IPS DF 19.7 (cell line): ENCODE data around the gene FXYD1.

Source experiments
- DNase-seq: peaks from one replicate; pipeline ENCODE4 v3.0.0-alpha.2; 2013; ENCODE audit warnings: low read depth, low spot score

Gene FXYD1

DNA sequence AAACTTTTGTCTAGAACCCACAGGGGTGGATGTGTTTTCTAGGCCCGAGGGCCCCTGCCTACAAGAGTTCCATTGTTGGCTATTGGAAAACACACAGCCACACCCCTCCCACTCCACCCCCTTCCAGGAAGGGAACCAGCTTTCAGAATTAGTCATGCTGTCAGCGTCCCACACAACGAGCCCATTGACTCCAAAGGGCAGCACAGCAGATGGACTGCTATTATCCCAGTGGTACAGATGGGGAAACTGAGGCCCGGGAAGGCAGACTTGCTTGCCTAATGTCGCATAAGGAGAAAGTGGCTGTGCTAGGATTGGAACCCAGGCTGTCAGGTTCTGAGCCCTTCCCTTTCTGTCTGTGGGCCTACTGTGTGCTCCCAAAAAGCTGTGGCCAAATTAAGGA lies 31.1 kb upstream of the FXYD1 start:
- no peak for DNase-seq

DNA sequence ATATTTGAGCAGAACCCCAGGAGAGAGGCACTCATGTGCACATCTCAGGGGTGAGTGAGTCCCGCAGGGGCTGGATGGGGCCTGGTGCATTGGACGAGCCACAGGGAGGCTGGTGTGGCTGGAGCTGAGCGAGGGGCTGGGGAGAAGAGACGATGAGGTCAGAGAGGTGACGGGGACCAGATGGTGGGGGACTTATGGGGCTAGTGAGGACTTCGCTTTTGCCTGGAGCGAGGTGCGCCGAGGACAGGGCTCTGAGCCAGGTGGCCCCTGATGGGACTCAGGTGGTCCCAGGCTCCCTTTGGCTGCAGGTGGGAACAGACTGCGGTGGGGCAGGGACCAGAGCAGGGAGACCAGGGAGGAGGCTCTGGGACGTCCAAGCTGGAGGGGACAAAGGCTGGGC lies 29.9 kb upstream of the FXYD1 start:
- DNase-seq = no peak

DNA sequence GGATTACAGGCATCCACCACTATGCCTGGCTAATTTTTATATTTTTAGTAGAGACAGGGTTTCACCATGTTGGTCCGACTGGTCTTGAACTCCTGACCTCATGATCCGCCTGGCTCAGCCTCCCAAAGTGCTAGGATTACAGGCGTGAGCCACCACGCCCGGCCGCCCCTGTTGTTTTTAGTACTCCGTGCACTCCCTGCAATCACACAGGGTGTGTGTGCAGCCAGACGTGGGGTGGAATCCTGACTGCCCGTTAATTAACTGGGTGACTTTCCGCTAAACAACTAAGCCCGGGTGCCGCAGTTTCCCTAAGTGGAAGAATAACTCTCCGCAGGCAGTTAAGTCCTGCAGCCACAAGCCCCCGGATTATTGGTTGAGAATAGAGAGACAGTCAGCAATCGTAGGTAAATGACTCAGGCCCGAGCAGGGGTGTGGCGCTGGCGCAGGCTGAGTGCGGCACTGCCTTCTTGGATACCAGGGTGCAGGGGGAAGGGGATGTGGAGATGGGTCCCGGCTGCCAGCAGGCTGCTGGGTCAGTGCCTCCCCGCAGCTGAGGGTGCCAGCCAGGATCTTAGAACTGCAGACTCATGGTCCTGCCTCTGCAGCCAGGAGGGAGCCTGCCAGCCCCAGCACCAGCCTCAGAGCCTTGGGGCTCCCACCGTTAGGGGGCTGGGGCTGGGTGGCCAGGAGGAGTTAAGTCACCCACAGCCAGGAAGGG lies 29.1 kb upstream of the FXYD1 start:
- no peak for DNase-seq

DNA sequence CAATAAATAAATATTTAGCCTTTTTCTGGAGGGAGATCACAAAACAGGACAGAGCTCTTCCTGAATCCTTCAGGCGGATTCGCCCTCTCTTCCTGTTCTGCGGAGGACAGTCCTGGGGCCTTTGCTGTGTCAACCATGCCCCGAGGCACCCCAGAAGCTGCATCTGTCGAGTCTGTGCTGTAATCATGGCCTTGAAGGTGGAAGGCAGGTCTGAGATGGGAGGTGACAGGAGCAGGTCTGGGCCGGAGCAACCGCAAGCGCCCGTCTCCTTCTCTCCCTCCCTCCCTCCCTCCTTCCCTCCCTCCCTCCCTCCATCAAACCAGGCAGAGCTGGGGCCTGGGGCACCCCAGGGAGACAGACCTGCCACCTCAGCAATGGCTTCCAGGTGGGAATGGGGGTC lies 27.6 kb upstream of the FXYD1 start:
- no peak for DNase-seq

DNA sequence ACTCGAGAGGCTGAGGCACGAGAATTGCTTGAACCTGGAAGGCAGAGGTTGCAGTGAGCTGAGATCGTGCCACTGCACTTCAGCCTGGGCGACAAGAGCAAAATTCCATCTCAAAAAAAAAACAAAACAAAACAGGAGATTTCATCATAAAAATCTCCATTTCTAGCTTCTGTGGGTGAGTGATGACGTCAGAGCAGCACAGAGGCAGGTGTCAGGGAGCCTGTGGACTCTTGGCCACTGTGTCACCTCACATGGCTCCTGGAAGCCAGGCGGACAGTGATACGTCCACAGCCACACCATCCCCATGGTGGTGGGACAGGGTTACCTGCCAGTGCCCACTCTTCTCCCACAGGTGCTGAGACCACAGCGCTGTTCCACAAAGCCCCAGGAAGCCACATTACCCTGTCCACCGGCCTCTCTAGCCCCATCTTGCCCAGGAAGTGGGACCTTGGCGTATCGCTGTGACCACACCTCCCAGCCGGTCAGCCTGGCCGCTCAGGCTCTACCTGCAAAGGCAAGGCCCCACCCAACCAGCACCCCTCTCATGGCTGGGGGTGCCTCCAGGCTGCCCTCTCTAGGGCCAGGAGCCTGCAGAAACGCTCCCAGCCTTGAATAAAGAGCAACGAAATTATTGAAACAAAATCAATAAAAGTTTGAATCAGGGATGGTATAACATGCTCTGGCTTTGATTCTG lies 25.5 kb upstream of the FXYD1 start:
- DNase-seq = no peak

DNA sequence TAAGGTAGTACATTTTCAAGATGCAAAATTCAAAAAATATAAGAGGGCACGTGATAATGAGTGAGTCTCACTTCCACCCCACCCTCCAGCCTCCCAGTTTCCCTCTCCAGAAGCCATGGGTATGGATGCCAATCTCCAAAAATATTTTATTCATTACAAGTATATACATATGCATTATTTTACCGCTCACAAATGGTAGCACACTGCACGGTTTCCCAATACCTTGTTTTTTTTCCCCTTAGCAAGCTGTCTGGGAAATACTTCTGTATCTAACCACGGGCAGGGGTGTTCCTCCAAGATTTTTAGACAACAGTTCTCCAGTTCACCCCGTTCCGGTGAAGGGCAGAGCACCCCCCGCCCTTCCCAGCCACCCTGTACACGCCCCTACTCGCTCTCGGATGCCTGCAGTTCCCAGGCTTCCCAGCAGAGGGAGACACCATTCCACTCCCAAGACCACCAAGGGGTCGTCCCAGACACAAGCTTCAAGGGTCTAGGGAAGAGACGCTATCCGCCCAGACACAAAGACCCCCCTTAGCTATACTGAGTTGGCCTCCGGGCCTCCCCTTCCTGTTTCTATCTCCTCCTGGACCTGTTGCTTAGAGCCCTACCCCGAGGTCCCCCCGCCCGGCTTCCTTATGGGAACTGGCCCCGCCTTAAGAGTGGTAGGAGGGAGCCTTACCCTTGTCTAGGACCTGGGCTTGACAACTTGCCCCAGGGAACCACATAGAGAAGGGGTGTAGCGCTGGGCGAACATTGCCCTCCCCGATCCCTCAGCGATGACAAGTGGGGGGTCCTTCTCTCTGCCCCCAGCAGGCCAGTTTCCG lies 24.1 kb upstream of the FXYD1 start:
- DNase-seq = peak; percentile 63

DNA sequence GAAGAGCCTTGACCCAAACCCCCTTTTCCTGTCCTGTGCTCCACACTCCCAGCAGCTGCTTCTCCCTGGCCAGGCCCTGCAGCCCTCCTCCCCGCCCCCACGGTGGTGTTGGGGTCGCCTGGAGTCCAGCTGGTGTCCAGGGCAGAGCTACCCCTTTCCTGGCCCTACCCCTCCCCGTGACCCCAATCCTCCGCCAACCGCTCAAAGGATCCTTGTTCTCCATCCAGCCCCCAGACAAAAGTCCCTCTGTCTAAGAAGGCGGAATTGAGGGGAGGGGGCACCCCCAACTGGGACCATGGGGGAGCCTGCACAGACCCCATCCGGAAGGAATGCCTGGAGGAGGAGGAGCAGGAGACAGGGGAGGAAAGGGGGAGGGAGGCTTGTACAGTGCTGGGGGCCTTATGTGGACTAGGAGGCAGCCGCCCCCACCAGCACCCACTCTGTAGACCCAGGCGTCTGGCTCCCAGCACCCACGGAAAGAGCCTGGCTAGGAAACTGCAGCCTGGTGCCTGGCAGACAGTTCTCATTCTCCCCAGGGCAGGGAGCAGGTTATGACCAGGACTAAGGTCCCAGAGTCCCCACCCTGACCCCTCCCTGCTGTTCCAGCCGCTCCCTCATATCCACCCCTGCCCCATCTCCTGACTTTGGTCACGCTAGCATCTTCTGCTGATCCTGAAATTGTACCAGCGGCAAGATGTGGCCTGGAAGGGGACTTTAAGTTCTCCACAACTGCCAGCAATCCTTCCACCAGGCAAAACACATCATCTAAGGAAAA lies 23.3 kb upstream of the FXYD1 start, which contains the start of gene FXYD3:
FXYD3 (plus strand) TSS at position 647 of the 775 bp plus-strand sequence. CDS start 3,554 bp downstream, outside the sequence.
- no peak for DNase-seq

DNA sequence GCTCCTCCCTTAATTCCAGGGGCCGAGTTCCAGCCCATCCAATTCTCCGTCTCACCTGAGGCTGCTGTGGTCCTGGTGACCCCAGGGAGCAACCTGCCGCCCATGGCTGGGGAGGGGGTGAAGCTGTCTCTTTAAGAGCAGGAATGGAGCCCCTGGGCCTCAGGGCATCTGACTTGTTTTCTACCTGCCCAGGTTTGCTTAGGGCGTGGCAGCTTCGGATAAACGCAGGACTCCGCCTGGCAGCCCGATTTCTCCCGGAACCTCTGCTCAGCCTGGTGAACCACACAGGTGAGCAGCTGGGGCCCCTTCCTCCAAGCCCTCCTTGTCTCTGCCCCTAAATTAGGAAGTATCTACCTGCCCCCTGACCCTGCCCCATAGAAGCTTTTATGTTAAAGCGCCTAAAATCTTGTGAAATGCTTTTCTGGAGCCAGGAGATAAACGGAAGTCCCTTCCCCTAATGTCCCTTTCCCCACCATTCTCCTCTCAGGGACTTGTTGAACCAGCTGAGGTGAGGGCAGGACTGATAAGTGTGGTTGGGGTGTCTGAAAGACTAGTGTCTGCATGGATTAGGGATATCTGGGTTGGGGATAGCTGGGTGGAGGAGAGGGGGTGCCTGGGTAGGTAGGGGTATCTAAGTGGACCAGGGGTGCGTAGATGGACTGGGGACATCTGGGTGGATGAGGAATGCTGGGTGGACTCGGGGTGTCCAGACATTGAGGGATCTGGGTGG lies 22.4 kb upstream of the FXYD1 start:
- DNase-seq = no peak

DNA sequence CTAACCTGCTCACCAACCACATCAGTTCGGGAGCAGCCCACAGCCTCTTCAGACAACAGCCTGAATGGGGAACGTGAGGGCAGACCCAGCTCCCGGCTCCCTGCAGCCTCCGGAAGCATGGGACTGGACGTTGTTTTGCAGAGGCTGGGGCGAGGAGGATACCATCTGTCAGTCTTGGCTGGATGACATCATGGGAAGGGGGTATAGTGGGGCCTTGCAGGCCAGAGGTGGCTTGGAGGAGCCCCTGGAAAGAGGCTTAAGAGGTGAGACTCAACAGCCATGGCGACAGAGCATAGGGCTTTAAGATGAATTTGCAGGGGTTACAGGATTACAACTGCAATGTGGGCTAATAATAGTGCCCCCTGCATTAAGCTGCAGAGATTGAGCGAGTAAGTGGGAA lies 21.5 kb upstream of the FXYD1 start:
- DNase-seq = no peak

DNA sequence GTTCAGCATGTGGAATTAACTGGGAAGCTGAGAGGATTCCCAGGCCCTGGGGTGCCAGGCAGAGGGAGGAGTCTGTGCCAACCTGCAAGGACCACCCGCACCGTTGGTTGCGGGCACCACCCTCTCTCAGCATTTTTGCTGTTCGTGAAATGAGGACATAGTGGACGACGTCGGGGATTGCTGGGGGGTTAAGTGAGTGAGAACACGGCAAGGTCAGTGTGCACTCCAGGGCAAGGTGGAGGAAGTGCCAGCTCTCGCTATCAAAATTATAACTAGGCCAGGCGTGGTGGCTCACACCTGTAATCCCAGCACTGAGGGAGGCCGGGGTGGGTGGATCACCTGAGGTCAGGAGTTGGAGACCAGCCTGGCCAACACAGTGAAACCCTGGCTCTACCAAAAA lies 20.8 kb upstream of the FXYD1 start:
- no peak for DNase-seq

DNA sequence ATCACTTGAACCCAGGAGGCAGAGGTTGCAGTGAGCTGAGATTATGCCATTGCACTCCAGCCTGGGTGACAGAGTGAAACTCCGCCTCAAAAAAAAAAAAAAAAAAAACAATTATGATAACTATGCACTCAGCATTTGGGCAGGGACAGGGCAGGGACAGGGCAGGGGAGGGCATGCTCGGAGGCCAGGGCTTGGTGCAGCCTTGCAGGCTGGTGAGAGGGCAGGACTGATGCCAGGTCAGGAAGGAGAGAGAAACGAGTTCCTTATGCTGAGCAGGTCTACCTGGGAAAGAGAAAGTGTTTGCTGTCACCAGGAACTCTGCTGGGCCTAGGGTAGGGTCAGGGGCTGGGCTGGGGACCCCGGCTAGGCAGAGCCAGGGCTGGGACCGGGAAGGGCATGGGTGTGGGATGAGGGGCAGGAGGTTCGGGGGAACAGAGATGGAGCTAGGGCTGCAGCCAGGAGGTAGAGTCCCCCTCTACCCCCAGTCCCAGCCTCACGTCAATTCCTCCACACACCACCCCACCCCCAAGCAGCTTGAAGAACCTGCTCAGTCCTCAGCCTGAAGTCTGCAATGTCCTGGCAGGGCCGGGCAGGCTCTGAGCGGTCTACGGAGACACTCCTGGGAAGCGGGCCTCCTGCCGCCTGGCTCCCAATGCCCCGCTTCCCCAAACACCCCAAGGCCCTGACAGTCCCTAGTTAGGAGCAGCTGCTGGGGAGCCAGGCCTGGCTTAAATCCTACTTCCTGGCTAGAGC lies 20.2 kb upstream of the FXYD1 start:
- no peak for DNase-seq

DNA sequence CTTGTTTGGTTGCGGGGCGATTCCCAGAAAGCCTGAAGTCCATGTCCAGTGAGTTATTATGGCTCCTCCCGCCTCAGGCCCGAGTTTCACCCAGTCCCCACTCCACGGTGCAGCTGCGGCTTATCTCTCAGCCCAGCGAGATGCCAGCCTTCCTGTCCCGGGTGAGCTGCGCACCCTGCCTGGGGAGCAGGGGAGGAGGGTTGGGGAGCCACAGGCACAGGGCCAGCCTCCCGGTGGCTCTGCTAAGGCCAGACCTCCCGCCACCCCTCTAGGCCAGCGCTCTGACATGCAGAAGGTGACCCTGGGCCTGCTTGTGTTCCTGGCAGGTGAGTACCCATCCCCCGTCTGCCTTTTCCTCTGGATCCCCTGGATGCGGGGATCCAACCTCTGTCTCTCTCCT lies 19.5 kb upstream of the FXYD1 start:
- no peak for DNase-seq

DNA sequence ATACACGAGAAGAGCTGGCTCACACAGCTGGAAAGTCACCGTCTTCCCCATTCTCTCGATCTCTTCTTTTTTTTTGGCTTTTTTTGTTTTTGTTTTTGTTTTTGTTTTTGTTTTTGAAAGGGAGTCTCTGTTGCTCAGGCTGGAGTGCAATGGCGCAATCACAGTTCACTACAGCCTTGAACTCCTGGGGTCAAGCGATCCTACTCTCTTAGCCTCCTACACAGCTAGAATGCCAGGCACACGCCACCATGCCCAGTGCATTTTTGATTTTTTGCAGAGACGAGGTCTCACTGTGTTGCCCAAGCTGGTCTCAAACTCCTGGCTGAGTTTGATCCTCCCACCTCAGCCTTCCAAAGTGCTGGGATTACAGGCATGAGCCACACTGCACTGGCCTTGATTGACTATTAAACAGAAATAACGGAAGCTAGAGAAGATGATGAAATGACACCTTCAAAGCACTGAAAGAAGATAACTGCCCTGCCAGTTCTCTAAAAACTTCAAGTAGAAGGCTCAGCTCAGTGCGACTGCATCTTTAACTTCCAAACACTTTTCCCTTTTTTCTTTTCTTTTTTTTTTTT lies 19.0 kb upstream of the FXYD1 start:
- no peak for DNase-seq

DNA sequence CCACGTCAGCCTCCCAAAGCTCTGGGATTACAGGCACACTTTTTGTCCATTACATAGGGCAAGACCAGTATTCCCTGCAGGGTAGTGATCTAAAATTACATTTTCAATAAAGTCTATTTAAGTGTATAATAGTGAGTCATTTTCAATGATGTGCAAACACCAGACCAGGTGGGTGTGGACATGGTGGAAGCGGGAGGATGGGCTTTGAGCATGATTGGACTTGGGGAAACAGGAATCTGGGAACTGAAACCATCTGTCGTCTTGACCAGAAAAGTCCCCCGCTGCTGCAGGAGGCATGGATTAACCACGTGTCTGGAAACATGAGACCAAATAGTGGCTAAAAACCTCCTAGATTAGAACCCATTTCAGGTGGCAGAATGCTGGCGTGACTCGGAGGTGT lies 18.1 kb upstream of the FXYD1 start:
- no peak for DNase-seq

DNA sequence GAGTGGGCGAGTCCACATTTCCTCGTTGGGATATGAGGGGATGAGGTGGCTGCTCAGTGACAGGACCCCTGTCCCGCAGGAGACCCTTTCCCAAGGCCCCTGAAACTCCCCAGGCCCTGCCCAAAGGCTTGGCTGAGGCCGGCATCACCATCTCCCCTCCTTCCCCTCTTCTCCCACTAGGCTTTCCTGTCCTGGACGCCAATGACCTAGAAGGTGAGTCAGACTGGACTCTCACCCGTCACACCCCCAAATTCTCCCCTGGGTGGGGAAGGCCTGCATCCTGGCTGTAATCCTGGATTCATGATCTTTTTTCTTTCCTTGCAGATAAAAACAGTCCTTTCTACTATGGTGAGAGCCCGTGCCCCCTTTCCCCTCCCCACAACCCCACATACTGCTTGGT lies 17.7 kb upstream of the FXYD1 start:
- no peak for DNase-seq

DNA sequence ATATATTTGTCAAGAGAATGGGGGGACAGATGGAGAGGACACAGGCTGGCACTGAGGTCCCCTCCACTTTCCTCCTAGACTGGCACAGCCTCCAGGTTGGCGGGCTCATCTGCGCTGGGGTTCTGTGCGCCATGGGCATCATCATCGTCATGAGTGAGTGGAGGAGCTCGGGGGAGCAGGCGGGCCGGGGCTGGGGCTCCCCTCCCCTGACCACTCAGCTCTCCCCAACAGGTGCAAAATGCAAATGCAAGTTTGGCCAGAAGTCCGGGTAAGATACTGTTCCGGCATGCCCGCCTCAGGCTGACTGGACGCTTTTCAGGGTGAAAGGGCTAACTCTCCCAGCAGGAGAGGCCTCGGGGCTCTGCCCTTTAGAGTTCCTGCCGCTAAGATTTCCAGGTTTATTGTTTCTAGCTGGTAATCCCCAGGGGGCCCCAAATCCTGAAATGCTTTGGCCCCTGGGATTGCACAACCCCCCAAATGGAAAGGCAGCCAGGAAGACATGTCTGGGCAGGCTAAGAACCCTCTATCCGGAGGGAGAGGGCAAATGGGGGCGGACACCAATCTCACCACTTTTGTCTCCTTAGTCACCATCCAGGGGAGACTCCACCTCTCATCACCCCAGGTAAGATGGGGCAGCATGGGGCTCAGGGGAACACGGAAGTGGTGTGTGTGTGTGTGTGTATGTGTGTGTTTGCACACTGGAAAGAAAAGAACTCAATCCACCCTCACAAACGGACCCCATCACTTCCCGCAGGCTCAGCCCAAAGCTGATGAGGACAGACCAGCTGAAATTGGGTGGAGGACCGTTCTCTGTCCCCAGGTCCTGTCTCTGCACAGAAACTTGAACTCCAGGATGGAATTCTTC lies 15.7 kb upstream of the FXYD1 start:
- DNase-seq = no peak

DNA sequence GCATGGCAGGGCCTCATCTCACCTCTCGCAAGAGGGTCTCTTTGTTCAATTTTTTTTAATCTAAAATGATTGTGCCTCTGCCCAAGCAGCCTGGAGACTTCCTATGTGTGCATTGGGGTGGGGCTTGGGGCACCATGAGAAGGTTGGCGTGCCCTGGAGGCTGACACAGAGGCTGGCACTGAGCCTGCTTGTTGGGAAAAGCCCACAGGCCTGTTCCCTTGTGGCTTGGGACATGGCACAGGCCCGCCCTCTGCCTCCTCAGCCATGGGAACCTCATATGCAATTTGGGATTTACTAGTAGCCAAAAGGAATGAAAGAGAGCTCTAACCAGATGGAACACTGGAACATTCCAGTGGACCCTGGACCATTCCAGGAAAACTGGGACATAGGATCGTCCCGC lies 15.1 kb upstream of the FXYD1 start:
- DNase-seq = no peak

DNA sequence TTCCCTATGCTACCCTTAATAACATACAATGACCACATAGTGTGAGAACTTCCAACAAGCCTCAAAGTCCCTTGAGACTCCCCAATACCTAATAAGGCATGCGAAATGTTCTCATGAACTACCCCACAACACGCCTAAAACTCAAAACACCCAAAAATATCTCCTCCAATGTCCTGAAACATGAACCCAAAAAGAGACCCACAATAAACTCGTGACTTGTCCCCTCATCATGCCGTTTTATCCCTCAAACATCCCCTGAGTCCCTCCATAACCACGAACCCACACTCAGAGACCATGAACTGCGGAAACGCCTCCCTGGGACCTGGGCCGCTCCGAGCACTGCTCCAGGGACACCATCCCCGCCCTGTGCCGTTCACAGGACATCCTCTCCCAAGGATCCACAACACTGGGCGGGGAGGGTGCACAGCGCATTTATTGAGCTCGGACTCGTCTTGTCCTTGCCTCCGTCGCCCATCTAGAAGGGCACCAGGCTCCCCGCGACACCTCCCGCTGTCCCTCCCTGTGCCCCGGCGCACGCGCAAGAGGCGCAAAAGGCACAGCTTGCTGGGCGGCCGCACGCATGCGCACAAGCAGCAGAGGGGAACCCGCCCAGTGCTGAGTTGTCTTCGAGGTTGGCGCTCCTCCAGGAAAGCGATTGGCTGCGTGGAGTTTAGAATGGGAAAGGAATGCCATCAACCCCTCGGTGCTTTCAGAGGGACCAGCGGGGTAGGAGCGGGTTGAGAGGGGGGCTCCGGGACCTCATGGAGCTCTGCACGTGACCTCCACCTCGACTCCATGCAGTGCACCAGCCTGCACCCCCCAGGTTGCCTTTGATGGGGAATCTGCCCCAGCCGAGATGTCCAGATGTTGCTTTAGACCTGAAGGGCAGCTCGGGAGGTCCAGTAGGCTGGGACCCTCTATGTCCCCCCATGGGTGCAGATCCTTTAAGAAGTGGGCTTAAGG lies 14.2 kb upstream of the FXYD1 start:
- DNase-seq = no peak
